GM18511 (cell line): ENCODE measurements around the gene KMT2B.
"Not testable (repeated sequence)": the region's sequence is repeated elsewhere in the genome, so short reads cannot be mapped to it uniquely, and the experiment has no call there.

Source experiments
- ATAC-seq: cut with Tn5 transposase; IDR thresholded peaks from one replicate; pipeline ENCODE4 v1.9.1; 2021; ENCODE audit warnings: mild to moderate bottlenecking, moderate library complexity; ENCODE audit not compliant: unreplicated experiment

KMT2B gene

GRCh38 chr19:35717665-35718344, at the start of gene KMT2B:
Gene KMT2B (plus strand): TSS chr19:35718003. CDS start chr19:35718019, 16 bp downstream.
- peak; percentile 54 for ATAC-seq

- no peak for ATAC-seq
Observed at GRCh38 chr19:35669566-35669965, 48.2 kb upstream of the KMT2B start.

- no peak for ATAC-seq
Observed at GRCh38 chr19:35669974-35670373, 47.8 kb upstream of the KMT2B start.

GRCh38 chr19:35670686-35671085, 47.1 kb upstream of the KMT2B start:
- ATAC-seq, result no peak

GRCh38 chr19:35671818-35672217, 46.0 kb upstream of the KMT2B start:
- no peak for ATAC-seq

GRCh38 chr19:35673121-35673804, 44.5 kb upstream of the KMT2B start:
- no peak for ATAC-seq

- no peak for ATAC-seq
Observed at GRCh38 chr19:35675589-35676140, 42.1 kb upstream of the KMT2B start.

GRCh38 chr19:35689836-35690235, 28.0 kb upstream of the KMT2B start:
- no peak for ATAC-seq

- not testable (repeated sequence) for ATAC-seq
Observed at GRCh38 chr19:35691106-35691505, 26.7 kb upstream of the KMT2B start.

GRCh38 chr19:35692010-35692409, 25.8 kb upstream of the KMT2B start:
- no peak for ATAC-seq

GRCh38 chr19:35693422-35693821, 24.4 kb upstream of the KMT2B start:
- no peak for ATAC-seq

- ATAC-seq, result peak; percentile 72
Observed at GRCh38 chr19:35693835-35694599, 23.8 kb upstream of the KMT2B start.

- no peak for ATAC-seq
Observed at GRCh38 chr19:35695895-35696422, 21.8 kb upstream of the KMT2B start.

GRCh38 chr19:35696835-35697234, 21.0 kb upstream of the KMT2B start:
- no peak for ATAC-seq

- ATAC-seq, result peak; percentile 97
Observed at GRCh38 chr19:35702223-35703012, 15.4 kb upstream of the KMT2B start.

- no peak for ATAC-seq
Observed at GRCh38 chr19:35703343-35703742, 14.5 kb upstream of the KMT2B start.

GRCh38 chr19:35704218-35704617, 13.6 kb upstream of the KMT2B start, which contains the start of gene ZBTB32:
Gene ZBTB32 (plus strand): TSS chr19:35704558. CDS start chr19:35714627, 10,069 bp downstream.
- ATAC-seq, result no peak

GRCh38 chr19:35708391-35708790, 9.4 kb upstream of the KMT2B start:
- no peak for ATAC-seq

- ATAC-seq, result peak; percentile 47
Observed at GRCh38 chr19:35710784-35711723, 6.7 kb upstream of the KMT2B start.
